Astrocyte (in vitro differentiated cells and primary cell): ENCODE results near the gene PLD2. TPM values are rescaled to one million over a fixed set of nuclear protein-coding genes. Genes with fewer than 3 reads are reported as not detected.

ENCODE experiments used
- DNase-seq: peaks from one replicate; pipeline ENCODE4 v3.0.0-alpha.2; 2010; ENCODE audit warnings: low read depth
- FAIRE-seq: peaks from 2 replicates; lab custom pipeline; 2011; peaks lifted over from hg19 to GRCh38; lab: Jason Lieb, UNC
- H2AFZ ChIP-seq: 2 replicates; pipeline ENCODE4 v1.6.0; 2012; ENCODE audit warnings: low read depth, low read length, inconsistent platforms
- H3K27ac ChIP-seq: 2 replicates; pipeline ENCODE4 v1.5.1; 2011; ENCODE audit warnings: low read depth, low read length, inconsistent platforms
- H3K27me3 ChIP-seq: 2 replicates; pipeline ENCODE4 v1.6.0; 2011; ENCODE audit warnings: low read length, inconsistent platforms; ENCODE audit not compliant: insufficient read depth
- H3K36me3 ChIP-seq: 2 replicates; pipeline ENCODE4 v1.5.1; 2011; ENCODE audit warnings: low read length, inconsistent platforms; ENCODE audit not compliant: insufficient read depth
- H3K4me1 ChIP-seq: 2 replicates; pipeline ENCODE4 v1.5.1; 2011; ENCODE audit warnings: low read length, inconsistent platforms; ENCODE audit not compliant: insufficient read depth
- H3K4me2 ChIP-seq: 2 replicates; pipeline ENCODE4 v1.6.0; 2012; ENCODE audit warnings: low read length, inconsistent platforms
- H3K4me3 ChIP-seq: 2 replicates; pipeline ENCODE4 v1.5.1; 2011; ENCODE audit warnings: low read depth, mild to moderate bottlenecking, low read length, inconsistent platforms; ENCODE audit not compliant: insufficient read depth
- H3K79me2 ChIP-seq: 2 replicates; pipeline ENCODE4 v1.6.0; 2012; ENCODE audit warnings: mild to moderate bottlenecking, low read length, inconsistent platforms; ENCODE audit not compliant: insufficient read depth
- H3K9ac ChIP-seq: 2 replicates; pipeline ENCODE4 v1.6.0; 2012; ENCODE audit warnings: mild to moderate bottlenecking, low read length, inconsistent platforms
- H3K9me3 ChIP-seq: 2 replicates; pipeline ENCODE4 v1.5.1; 2012; ENCODE audit warnings: low read depth, mild to moderate bottlenecking, low read length, inconsistent platforms; ENCODE audit not compliant: insufficient read depth
- H4K20me1 ChIP-seq: 2 replicates; pipeline ENCODE4 v1.6.0; 2012; ENCODE audit warnings: low read length, inconsistent platforms; ENCODE audit not compliant: insufficient read depth
- H3K27ac Mint-ChIP-seq: one replicate; pipeline ENCODE4 v1.8.0; 2021; ENCODE audit warnings: mild to moderate bottlenecking, mixed read lengths; ENCODE audit not compliant: unreplicated experiment
- H3K27me3 Mint-ChIP-seq: one replicate; pipeline ENCODE4 v1.8.0; 2021; ENCODE audit warnings: low read depth, mixed read lengths; ENCODE audit not compliant: unreplicated experiment
- H3K36me3 Mint-ChIP-seq: one replicate; pipeline ENCODE4 v1.8.0; 2021; ENCODE audit warnings: low read depth, mixed read lengths; ENCODE audit not compliant: unreplicated experiment
- H3K4me1 Mint-ChIP-seq: one replicate; pipeline ENCODE4 v1.8.0; 2021; ENCODE audit warnings: low read depth, mixed read lengths; ENCODE audit not compliant: unreplicated experiment
- H3K4me3 Mint-ChIP-seq: one replicate; pipeline ENCODE4 v1.8.0; 2021; ENCODE audit warnings: mild to moderate bottlenecking, moderate library complexity, mixed read lengths; ENCODE audit not compliant: unreplicated experiment
- H3K9me3 Mint-ChIP-seq: one replicate; pipeline ENCODE4 v1.8.0; 2021; ENCODE audit warnings: mild to moderate bottlenecking, mixed read lengths; ENCODE audit not compliant: unreplicated experiment
- EZH2 ChIP-seq: IDR thresholded peaks from 2 replicates; pipeline ENCODE4 v1.6.1; 2012; ENCODE audit warnings: mild to moderate bottlenecking, low read length, inconsistent platforms; ENCODE audit not compliant: insufficient read depth
- total RNA-seq: library from RNA; stranded (reverse); gene quantifications from 2 replicates; pipeline ENCODE4 v1.2.1, GENCODE V29; 2021
- TF ChIP-seq, protein P1 (sequence below): IDR thresholded peaks from 2 replicates; pipeline ENCODE4 v1.5.1; 2011; ENCODE audit warnings: low read depth, mild to moderate bottlenecking, inconsistent platforms, low read length, moderate library complexity; ENCODE audit not compliant: insufficient read depth

The PLD2 gene
- total RNA-seq, 1 donor from 2014 or later, result 29.3 TPM

GRCh38 chr17:4772235-4772613, 34.7 kb upstream of the PLD2 start:
- no peaks in the 10 kb centered on the region for H4K20me1 ChIP-seq
- no peaks in the 10 kb centered on the region for H3K4me1 ChIP-seq
- H3K9ac ChIP-seq, result no peak overlapping the region
- H3K36me3 ChIP-seq, result no peaks in the 10 kb centered on the region
- DNase-seq (no peak), FAIRE-seq (no peak)
- no peak overlapping the region for H3K27ac ChIP-seq
- Mint-ChIP-seq H3K27ac (no peak overlapping the region), H3K4me1 (no peaks in the 10 kb centered on the region), H3K36me3 (no peaks in the 10 kb centered on the region), H3K4me3 (no peak overlapping the region), H3K27me3 (peaks cover 42% of the 10 kb centered on the region), H3K9me3 (no peaks in the 10 kb centered on the region)
- H2AFZ ChIP-seq, result no peak overlapping the region
- H3K4me2 ChIP-seq, result no peak overlapping the region
- no peaks in the 10 kb centered on the region for H3K79me2 ChIP-seq
- TF ChIP-seq, protein P1, sequence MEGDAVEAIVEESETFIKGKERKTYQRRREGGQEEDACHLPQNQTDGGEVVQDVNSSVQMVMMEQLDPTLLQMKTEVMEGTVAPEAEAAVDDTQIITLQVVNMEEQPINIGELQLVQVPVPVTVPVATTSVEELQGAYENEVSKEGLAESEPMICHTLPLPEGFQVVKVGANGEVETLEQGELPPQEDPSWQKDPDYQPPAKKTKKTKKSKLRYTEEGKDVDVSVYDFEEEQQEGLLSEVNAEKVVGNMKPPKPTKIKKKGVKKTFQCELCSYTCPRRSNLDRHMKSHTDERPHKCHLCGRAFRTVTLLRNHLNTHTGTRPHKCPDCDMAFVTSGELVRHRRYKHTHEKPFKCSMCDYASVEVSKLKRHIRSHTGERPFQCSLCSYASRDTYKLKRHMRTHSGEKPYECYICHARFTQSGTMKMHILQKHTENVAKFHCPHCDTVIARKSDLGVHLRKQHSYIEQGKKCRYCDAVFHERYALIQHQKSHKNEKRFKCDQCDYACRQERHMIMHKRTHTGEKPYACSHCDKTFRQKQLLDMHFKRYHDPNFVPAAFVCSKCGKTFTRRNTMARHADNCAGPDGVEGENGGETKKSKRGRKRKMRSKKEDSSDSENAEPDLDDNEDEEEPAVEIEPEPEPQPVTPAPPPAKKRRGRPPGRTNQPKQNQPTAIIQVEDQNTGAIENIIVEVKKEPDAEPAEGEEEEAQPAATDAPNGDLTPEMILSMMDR, result no peak
- TF ChIP-seq EZH2, result no peak
- H3K27me3 ChIP-seq, result peaks cover 21% of the 10 kb centered on the region
- no peaks in the 10 kb centered on the region for H3K9me3 ChIP-seq
- no peak overlapping the region for H3K4me3 ChIP-seq

GRCh38 chr17:4777969-4778760, 28.8 kb upstream of the PLD2 start:
- H3K9me3 ChIP-seq, result no peaks in the 10 kb centered on the region
- no peaks in the 10 kb centered on the region for H3K4me1 ChIP-seq
- H3K79me2 ChIP-seq, result no peaks in the 10 kb centered on the region
- no peaks in the 10 kb centered on the region for H3K36me3 Mint-ChIP-seq
- no peak overlapping the region for H3K27ac Mint-ChIP-seq
- no peak overlapping the region for H3K4me2 ChIP-seq
- H3K36me3 ChIP-seq, result no peaks in the 10 kb centered on the region
- TF ChIP-seq, protein P1, result no peak
- no peak for TF ChIP-seq EZH2
- H3K9ac ChIP-seq, result no peak overlapping the region
- H3K9me3 Mint-ChIP-seq, result no peaks in the 10 kb centered on the region
- DNase-seq (no peak), FAIRE-seq (no peak)
- peaks cover 26% of the 10 kb centered on the region for H3K27me3 ChIP-seq
- no peaks in the 10 kb centered on the region for H3K4me1 Mint-ChIP-seq
- no peak overlapping the region for H3K4me3 Mint-ChIP-seq
- H2AFZ ChIP-seq, result no peak overlapping the region
- H4K20me1 ChIP-seq, result no peaks in the 10 kb centered on the region
- no peak overlapping the region for H3K4me3 ChIP-seq
- peaks cover 50% of the 10 kb centered on the region for H3K27me3 Mint-ChIP-seq
- H3K27ac ChIP-seq, result no peak overlapping the region

- H3K27me3 Mint-ChIP-seq, result peaks cover 45% of the 10 kb centered on the region
- H4K20me1 ChIP-seq, result no peaks in the 10 kb centered on the region
- no peak overlapping the region for H3K27ac Mint-ChIP-seq
These were observed 26.5 kb upstream of the PLD2 start for GRCh38 chr17:4780325-4780955.

More at GRCh38 chr17:4780325-4780955, 26.5 kb upstream of the PLD2 start:
- Histone ChIP-seq H3K9ac (no peak overlapping the region), H3K4me3 (no peak overlapping the region), H3K79me2 (no peaks in the 10 kb centered on the region), H3K27me3 (peaks cover 35% of the 10 kb centered on the region), H3K9me3 (no peaks in the 10 kb centered on the region), H3K27ac (no peak overlapping the region), H3K36me3 (no peaks in the 10 kb centered on the region), H2AFZ (no peak overlapping the region), H3K4me1 (peaks cover 3% of the 10 kb centered on the region), H3K4me2 (no peak overlapping the region)
- DNase-seq, result no peak
- H3K4me1 Mint-ChIP-seq, result no peaks in the 10 kb centered on the region
- FAIRE-seq, result no peak
- H3K9me3 Mint-ChIP-seq, result no peaks in the 10 kb centered on the region
- no peak for TF ChIP-seq EZH2
- TF ChIP-seq, protein P1, result no peak
- no peaks in the 10 kb centered on the region for H3K36me3 Mint-ChIP-seq
- H3K4me3 Mint-ChIP-seq, result no peak overlapping the region
